GM19452 (cell line): ENCODE results near the gene ATP11A.

Experiments
- ATAC-seq: cut with Tn5 transposase; IDR thresholded peaks from one replicate; pipeline ENCODE4 v1.9.1; 2021; ENCODE audit not compliant: unreplicated experiment

ATP11A gene

GRCh38 chr13:112689303-112690245 is at the start of gene ATP11A:
TSS of gene ATP11A (plus strand) at chr13:112690038. CDS start at chr13:112690417, 379 bp downstream.
- peak; percentile 71 for ATAC-seq

- no peak for ATAC-seq
Measured at GRCh38 chr13:112641456-112642089, 48.3 kb upstream of the ATP11A start.

GRCh38 chr13:112642090-112642460 is 47.8 kb upstream of the ATP11A start:
- ATAC-seq, result no peak

- ATAC-seq, result no peak
Measured at GRCh38 chr13:112643759-112644459, 45.9 kb upstream of the ATP11A start.

GRCh38 chr13:112645327-112645914 is 44.4 kb upstream of the ATP11A start:
- no peak for ATAC-seq

- no peak for ATAC-seq
Measured at GRCh38 chr13:112647256-112647655, 42.6 kb upstream of the ATP11A start.

- ATAC-seq, result no peak
Measured at GRCh38 chr13:112648101-112648500, 41.7 kb upstream of the ATP11A start.

GRCh38 chr13:112648966-112649690 is 40.7 kb upstream of the ATP11A start:
- ATAC-seq, result no peak

- ATAC-seq, result no peak
Measured at GRCh38 chr13:112651311-112651710, 38.5 kb upstream of the ATP11A start.

GRCh38 chr13:112651750-112652511 is 37.9 kb upstream of the ATP11A start:
- ATAC-seq, result no peak

GRCh38 chr13:112652512-112653070 is 37.2 kb upstream of the ATP11A start:
- no peak for ATAC-seq

GRCh38 chr13:112653071-112653470 is 36.8 kb upstream of the ATP11A start:
- no peak for ATAC-seq

- ATAC-seq, result no peak
Measured at GRCh38 chr13:112655913-112656312, 33.9 kb upstream of the ATP11A start.

GRCh38 chr13:112657850-112658445 is 31.9 kb upstream of the ATP11A start:
- ATAC-seq, result no peak

- ATAC-seq, result no peak
Measured at GRCh38 chr13:112658808-112659207, 31.0 kb upstream of the ATP11A start.

- no peak for ATAC-seq
Measured at GRCh38 chr13:112661291-112661690, 28.5 kb upstream of the ATP11A start.

GRCh38 chr13:112664501-112665203 is 25.2 kb upstream of the ATP11A start:
- ATAC-seq, result no peak

- no peak for ATAC-seq
Measured at GRCh38 chr13:112668924-112669323, 20.9 kb upstream of the ATP11A start.
